Esophagus squamous epithelium (tissue), 4 donors: ENCODE results near the gene NDC1.
"Not testable (repeated sequence)": the region's sequence is repeated elsewhere in the genome, so short reads cannot be mapped to it uniquely, and the experiment has no call there.

ENCODE experiments used
- POLR2A ChIP-seq, 4 donors: fragments of 450-650 bp; IDR thresholded peaks; one replicate each; pipeline ENCODE4 v1.6.1; 2017; ENCODE audit warnings: antibody characterized with exemption in 4 of 4, mild to moderate bottlenecking in 4 of 4, moderate library complexity in 3 of 4
- TF ChIP-seq, protein P1 (sequence below), 6 experiments: fragments of 450-650 bp in 4 of 6; fragments of 200-600 bp in 2 of 6; sonication (generic) in 2 of 6; IDR thresholded peaks; one replicate each; pipeline ENCODE4 v1.5.1; 2016 to 2019; ENCODE audit warnings: antibody characterized with exemption in 6 of 6, mild to moderate bottlenecking in 4 of 6, moderate library complexity in 4 of 6

- TF ChIP-seq, protein P1, sequence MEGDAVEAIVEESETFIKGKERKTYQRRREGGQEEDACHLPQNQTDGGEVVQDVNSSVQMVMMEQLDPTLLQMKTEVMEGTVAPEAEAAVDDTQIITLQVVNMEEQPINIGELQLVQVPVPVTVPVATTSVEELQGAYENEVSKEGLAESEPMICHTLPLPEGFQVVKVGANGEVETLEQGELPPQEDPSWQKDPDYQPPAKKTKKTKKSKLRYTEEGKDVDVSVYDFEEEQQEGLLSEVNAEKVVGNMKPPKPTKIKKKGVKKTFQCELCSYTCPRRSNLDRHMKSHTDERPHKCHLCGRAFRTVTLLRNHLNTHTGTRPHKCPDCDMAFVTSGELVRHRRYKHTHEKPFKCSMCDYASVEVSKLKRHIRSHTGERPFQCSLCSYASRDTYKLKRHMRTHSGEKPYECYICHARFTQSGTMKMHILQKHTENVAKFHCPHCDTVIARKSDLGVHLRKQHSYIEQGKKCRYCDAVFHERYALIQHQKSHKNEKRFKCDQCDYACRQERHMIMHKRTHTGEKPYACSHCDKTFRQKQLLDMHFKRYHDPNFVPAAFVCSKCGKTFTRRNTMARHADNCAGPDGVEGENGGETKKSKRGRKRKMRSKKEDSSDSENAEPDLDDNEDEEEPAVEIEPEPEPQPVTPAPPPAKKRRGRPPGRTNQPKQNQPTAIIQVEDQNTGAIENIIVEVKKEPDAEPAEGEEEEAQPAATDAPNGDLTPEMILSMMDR (IDR thresholded peaks at IDR 0.05) = not testable (repeated sequence)
- not testable (repeated sequence) for TF ChIP-seq POLR2A (IDR thresholded peaks at IDR 0.05)
Measured at GRCh38 chr1:53881853-53882252, 43.8 kb upstream of the NDC1 start.
